ENCODE data around the gene ANKH. TPM values are rescaled to one million over a fixed set of nuclear protein-coding genes. Genes with fewer than 3 reads are reported as not detected.

The ANKH gene
- total and polyA plus RNA-seq, 2 of the 13 experiments (the other 11 are each of a cell fraction or from before 2014, with no cell fraction given): 25.0 to 36.0 TPM

DNA sequence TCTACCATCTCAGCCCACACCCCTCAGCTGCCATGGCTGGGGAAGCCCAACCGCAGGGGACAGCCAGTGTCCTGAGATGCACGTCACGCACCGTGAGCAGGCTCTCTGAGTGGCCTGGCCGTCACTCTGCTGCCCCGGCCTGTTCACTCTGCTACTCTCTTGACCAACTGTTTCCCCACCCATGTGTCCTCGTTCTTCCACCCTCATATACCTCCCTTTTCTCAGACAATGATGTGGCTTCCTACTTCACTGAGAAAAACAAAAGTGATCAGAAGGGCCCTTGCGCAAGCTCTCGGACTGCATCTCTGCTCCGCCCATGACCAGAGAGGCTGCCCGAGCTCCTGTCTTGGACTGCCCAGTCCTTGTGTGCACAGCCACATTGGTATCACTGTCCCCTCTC lies 159.4 kb downstream of the ANKH start (continued):
- TF ChIP-seq, protein P1, sequence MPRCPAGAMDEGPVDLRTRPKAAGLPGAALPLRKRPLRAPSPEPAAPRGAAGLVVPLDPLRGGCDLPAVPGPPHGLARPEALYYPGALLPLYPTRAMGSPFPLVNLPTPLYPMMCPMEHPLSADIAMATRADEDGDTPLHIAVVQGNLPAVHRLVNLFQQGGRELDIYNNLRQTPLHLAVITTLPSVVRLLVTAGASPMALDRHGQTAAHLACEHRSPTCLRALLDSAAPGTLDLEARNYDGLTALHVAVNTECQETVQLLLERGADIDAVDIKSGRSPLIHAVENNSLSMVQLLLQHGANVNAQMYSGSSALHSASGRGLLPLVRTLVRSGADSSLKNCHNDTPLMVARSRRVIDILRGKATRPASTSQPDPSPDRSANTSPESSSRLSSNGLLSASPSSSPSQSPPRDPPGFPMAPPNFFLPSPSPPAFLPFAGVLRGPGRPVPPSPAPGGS (CRISPR knock-in tag; IDR thresholded peaks at IDR 0.05): no peak

DNA sequence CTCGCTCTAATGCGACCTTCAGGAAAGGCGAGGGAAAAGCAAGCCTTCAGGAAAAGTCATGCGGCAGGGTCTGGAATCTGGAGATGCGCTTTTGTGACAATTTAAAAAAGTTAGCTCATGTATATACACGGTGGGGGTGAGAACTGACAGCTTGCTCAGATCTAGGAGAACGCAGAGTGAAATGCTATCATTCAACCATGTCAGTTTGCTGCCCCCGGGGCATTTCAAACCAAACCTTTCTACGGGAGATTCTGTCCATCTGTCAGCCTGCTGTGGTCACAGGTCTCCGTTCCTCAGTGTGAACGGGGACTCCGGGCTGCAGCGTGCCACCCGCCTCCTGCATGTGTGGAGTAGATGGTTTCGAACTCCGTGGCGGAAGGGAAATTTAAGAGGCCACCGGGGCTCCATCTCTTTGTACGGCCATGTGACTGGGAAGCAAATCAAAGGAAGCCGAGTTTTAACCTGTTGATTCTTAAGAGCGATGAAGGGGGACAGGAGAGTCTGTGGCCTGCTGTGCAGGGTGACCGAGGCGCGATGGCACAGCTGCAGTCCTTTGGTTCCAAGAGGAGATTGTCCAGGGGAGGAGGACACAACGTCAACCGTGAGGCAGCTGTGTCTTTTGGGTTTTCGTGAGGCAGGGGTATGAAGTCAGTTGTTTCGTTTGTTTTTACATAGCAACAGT lies 161.1 kb downstream of the ANKH start:
- no peak overlapping the region for H3K4me2 ChIP-seq (ENCODE audit: low read depth, low read length)
- FAIRE-seq (no peak), DNase-seq (ENCODE audit: low spot score) (no peak), ATAC-seq (no peak)
- no peak for TF ChIP-seq KAT8 (CRISPR knock-in tag; IDR thresholded peaks at IDR 0.05)
- TF ChIP-seq KDM3A (CRISPR knock-in tag; IDR thresholded peaks at IDR 0.05; ENCODE audit: low read depth): no peak
- no peak for TF ChIP-seq NCOA5 (CRISPR knock-in tag; IDR thresholded peaks at IDR 0.05)
- TF ChIP-seq, protein P2, sequence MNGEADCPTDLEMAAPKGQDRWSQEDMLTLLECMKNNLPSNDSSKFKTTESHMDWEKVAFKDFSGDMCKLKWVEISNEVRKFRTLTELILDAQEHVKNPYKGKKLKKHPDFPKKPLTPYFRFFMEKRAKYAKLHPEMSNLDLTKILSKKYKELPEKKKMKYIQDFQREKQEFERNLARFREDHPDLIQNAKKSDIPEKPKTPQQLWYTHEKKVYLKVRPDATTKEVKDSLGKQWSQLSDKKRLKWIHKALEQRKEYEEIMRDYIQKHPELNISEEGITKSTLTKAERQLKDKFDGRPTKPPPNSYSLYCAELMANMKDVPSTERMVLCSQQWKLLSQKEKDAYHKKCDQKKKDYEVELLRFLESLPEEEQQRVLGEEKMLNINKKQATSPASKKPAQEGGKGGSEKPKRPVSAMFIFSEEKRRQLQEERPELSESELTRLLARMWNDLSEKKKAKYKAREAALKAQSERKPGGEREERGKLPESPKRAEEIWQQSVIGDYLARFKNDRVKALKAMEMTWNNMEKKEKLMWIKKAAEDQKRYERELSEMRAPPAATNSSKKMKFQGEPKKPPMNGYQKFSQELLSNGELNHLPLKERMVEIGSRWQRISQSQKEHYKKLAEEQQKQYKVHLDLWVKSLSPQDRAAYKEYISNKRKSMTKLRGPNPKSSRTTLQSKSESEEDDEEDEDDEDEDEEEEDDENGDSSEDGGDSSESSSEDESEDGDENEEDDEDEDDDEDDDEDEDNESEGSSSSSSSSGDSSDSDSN (CRISPR knock-in tag; IDR thresholded peaks at IDR 0.05): no peak
- no peak for TF ChIP-seq HOXD1 (CRISPR knock-in tag; IDR thresholded peaks at IDR 0.05)
- no peak for TF ChIP-seq ATF7-NPFF (CRISPR knock-in tag; IDR thresholded peaks at IDR 0.05; ENCODE audit: low read depth)
- TF ChIP-seq ZMAT3 (CRISPR knock-in tag; conservative IDR thresholded peaks at IDR 0.05): no peak
- no peak for TF ChIP-seq SNRNP70 (IDR thresholded peaks at IDR 0.05; ENCODE audit: low read depth, low read length)
- TF ChIP-seq CHD2 (IDR thresholded peaks at IDR 0.05; ENCODE audit: low read depth, low read length): no peak
- TF ChIP-seq YEATS4 (CRISPR knock-in tag; IDR thresholded peaks at IDR 0.05; ENCODE audit: borderline replicate concordance): no peak
- TF ChIP-seq ZNF672 (CRISPR knock-in tag; IDR thresholded peaks at IDR 0.05): no peak
- in situ Hi-C loops (cut with HindIII; ENCODE audit: extremely low pct_ligation_motif_present, low pct_unique_long_range_greater_than_20kb): no loop called here
- H3K79me2 ChIP-seq (ENCODE audit: insufficient read depth, low read length): no peaks in the 10 kb centered on the region
- H3K9me3 ChIP-seq (ENCODE audit: low read length): no peaks in the 10 kb centered on the region
- intact Hi-C loops (cut with micrococcal nuclease; ENCODE audit: unreplicated experiment): no loop called here
- H3K4me1 ChIP-seq (ENCODE audit: insufficient read depth, low read length): peaks cover 3% of the 10 kb centered on the region; the same call in 1 of the 2 replicates
- no peak overlapping the region for H3K27ac ChIP-seq (ENCODE audit: extremely low read length, insufficient read depth, low read length)
- H3K4me3 ChIP-seq (replicated peaks in 1 of 3; ENCODE audit: insufficient read depth in 1 of 3, low read depth in 2 of 3, low read length in 3 of 3): no peak overlapping the region
- TSS peak; percentile 36 for BruUV-seq (replicated peaks)
- ChIA-PET CTCF (ENCODE audit: low intra/inter-chr PET ratio, low total read pairs) (no interaction called here), POLR2A (no interaction called here)
- no peaks in the 10 kb centered on the region for H4K20me1 ChIP-seq (ENCODE audit: insufficient read depth, low read length)
- no peak overlapping the region for H2AFZ ChIP-seq (ENCODE audit: low read length)
- WGBS (ENCODE audit: low lambda C conversion rate): 98% methylated on average over 26 of the region's 28 CpGs
- no peaks in the 10 kb centered on the region for H3K27me3 ChIP-seq (ENCODE audit: control insufficient read depth in 1 of 2, insufficient read depth in 2 of 2, low read length in 2 of 2)
- no peak overlapping the region for H3K9ac ChIP-seq (ENCODE audit: insufficient read depth, low read depth, low read length)
- peaks cover 10 to 86% of the 10 kb centered on the region in 2 experiments for H3K36me3 ChIP-seq (replicated peaks in 1 of 2; ENCODE audit: control insufficient read depth in 1 of 2, insufficient read depth in 2 of 2, low read length in 2 of 2)
